HEK293 (cell line): ENCODE measurements around the gene COPS3.

ENCODE experiments used
- CTCF ChIA-PET: fragments of 350-600 bp; formaldehyde crosslinking; extraction: SDS; loops from one replicate; lab custom pipeline; 2021; ENCODE audit warnings: antibody characterized with exemption; lab: Yijun Ruan, JAX
- POLR2A ChIA-PET: fragments of 300-600 bp; formaldehyde crosslinking; extraction: SDS; loops from one replicate; lab custom pipeline; 2020; ENCODE audit warnings: antibody characterized with exemption, inconsistent platforms; lab: Yijun Ruan, JAX
- H3K27ac ChIP-seq: fragments of 200-500 bp; sonication (Bioruptor generic); 2 replicates; pipeline ENCODE4 v1.5.1; 2014; ENCODE audit warnings: low read depth, low read length, control low read depth, inconsistent platforms; ENCODE audit errors: extremely low read depth
- H3K36me3 ChIP-seq, 2 experiments: fragments of 200-500 bp in 1 of 2; sonication (Bioruptor generic) in 1 of 2; 1 replicate in 1 of 2; 2 replicates in 1 of 2; pipeline ENCODE4 v1.5.1; 2014 to 2017; ENCODE audit warnings: inconsistent platforms in 2 of 2, low read length in 2 of 2; ENCODE audit not compliant: control insufficient read depth in 2 of 2, insufficient read depth in 1 of 2
- H3K4me1 ChIP-seq: fragments of 200-500 bp; sonication (Bioruptor generic); 2 replicates; pipeline ENCODE4 v1.5.1; 2014; ENCODE audit warnings: mild to moderate bottlenecking, low read length, inconsistent platforms; ENCODE audit not compliant: control insufficient read depth, insufficient read depth
- H3K4me3 ChIP-seq: 2 replicates; pipeline ENCODE4 v1.5.1; 2011; ENCODE audit warnings: low read depth, mild to moderate bottlenecking, control low read depth, low read length, moderate library complexity
- H3K9me3 ChIP-seq: fragments of 200-500 bp; sonication (Bioruptor generic); 2 replicates; pipeline ENCODE4 v1.5.1; 2014; ENCODE audit warnings: low read depth, low read length, inconsistent platforms; ENCODE audit not compliant: control insufficient read depth, insufficient read depth
- GFI1B ChIP-seq: fragments of 450-650 bp; formaldehyde crosslinking; IDR thresholded peaks from 2 replicates; pipeline ENCODE4 v1.5.1; 2016; ENCODE audit warnings: missing biosample characterization, missing genetic modification characterization
- IKZF3 ChIP-seq: fragments of 450-650 bp; IDR thresholded peaks from 2 replicates; pipeline ENCODE4 v1.5.0; 2018; ENCODE audit warnings: missing biosample characterization, mild to moderate bottlenecking, missing genetic modification characterization, moderate library complexity
- MYNN ChIP-seq: fragments of 450-650 bp; formaldehyde crosslinking; IDR thresholded peaks from 2 replicates; pipeline ENCODE4 v1.5.1; 2016; ENCODE audit warnings: missing biosample characterization, missing genetic modification characterization, borderline replicate concordance
- MZF1 ChIP-seq: fragments of 450-650 bp; formaldehyde crosslinking; IDR thresholded peaks from 2 replicates; pipeline ENCODE4 v1.5.1; 2017; ENCODE audit warnings: missing biosample characterization, missing genetic modification characterization, borderline replicate concordance
- OVOL3 ChIP-seq: fragments of 450-650 bp; formaldehyde crosslinking; IDR thresholded peaks from 2 replicates; pipeline ENCODE4 v1.5.1; 2016; ENCODE audit warnings: missing biosample characterization, missing genetic modification characterization
- SP2 ChIP-seq: fragments of 450-650 bp; formaldehyde crosslinking; IDR thresholded peaks from 2 replicates; pipeline ENCODE4 v1.5.1; 2016; ENCODE audit warnings: missing biosample characterization, missing genetic modification characterization
- SP7 ChIP-seq: fragments of 450-650 bp; formaldehyde crosslinking; IDR thresholded peaks from 2 replicates; pipeline ENCODE4 v1.5.1; 2016; ENCODE audit warnings: missing biosample characterization, missing genetic modification characterization
- TCF7L2 ChIP-seq: IDR thresholded peaks from 2 replicates; pipeline ENCODE4 v1.6.1; 2011; ENCODE audit warnings: low read depth, mild to moderate bottlenecking, inconsistent platforms, low read length, moderate library complexity, borderline replicate concordance
- ZBTB21 ChIP-seq: fragments of 450-650 bp; formaldehyde crosslinking; IDR thresholded peaks from 2 replicates; pipeline ENCODE4 v1.5.1; 2017; ENCODE audit warnings: missing biosample characterization, missing genetic modification characterization
- ZNF112 ChIP-seq: fragments of 450-650 bp; formaldehyde crosslinking; IDR thresholded peaks from 2 replicates; pipeline ENCODE4 v1.5.0; 2017; ENCODE audit warnings: missing biosample characterization, missing genetic modification characterization
- ZNF169 ChIP-seq: fragments of 450-650 bp; formaldehyde crosslinking; IDR thresholded peaks from 2 replicates; pipeline ENCODE4 v1.5.1; 2016; ENCODE audit warnings: missing biosample characterization, missing genetic modification characterization
- ZNF221 ChIP-seq: fragments of 450-650 bp; formaldehyde crosslinking; IDR thresholded peaks from 2 replicates; pipeline ENCODE4 v1.5.1; 2017; ENCODE audit warnings: missing biosample characterization, missing genetic modification characterization, borderline replicate concordance
- ZNF23 ChIP-seq: fragments of 450-650 bp; formaldehyde crosslinking; IDR thresholded peaks from 2 replicates; pipeline ENCODE4 v1.5.1; 2016; ENCODE audit warnings: missing biosample characterization, missing genetic modification characterization, borderline replicate concordance
- ZNF26 ChIP-seq: fragments of 450-650 bp; formaldehyde crosslinking; IDR thresholded peaks from 2 replicates; pipeline ENCODE4 v1.5.1; 2016; ENCODE audit warnings: missing biosample characterization, missing genetic modification characterization
- ZNF391 ChIP-seq: fragments of 450-650 bp; formaldehyde crosslinking; IDR thresholded peaks from 2 replicates; pipeline ENCODE4 v1.5.1; 2016; ENCODE audit warnings: low read depth, missing biosample characterization, missing genetic modification characterization, borderline replicate concordance
- ZNF404 ChIP-seq: fragments of 450-650 bp; formaldehyde crosslinking; IDR thresholded peaks from 2 replicates; pipeline ENCODE4 v1.5.1; 2017; ENCODE audit warnings: missing biosample characterization, missing genetic modification characterization
- ZNF521 ChIP-seq: fragments of 450-650 bp; formaldehyde crosslinking; IDR thresholded peaks from 2 replicates; pipeline ENCODE4 v1.5.1; 2017; ENCODE audit warnings: missing biosample characterization, mild to moderate bottlenecking, missing genetic modification characterization
- ZNF571 ChIP-seq: fragments of 450-650 bp; formaldehyde crosslinking; IDR thresholded peaks from 2 replicates; pipeline ENCODE4 v1.5.0; 2017; ENCODE audit warnings: missing biosample characterization, missing genetic modification characterization
- ZNF664 ChIP-seq: fragments of 450-650 bp; formaldehyde crosslinking; IDR thresholded peaks from 2 replicates; pipeline ENCODE4 v1.5.1; 2016; ENCODE audit warnings: missing biosample characterization, missing genetic modification characterization
- ZNF677 ChIP-seq: fragments of 450-650 bp; IDR thresholded peaks from 2 replicates; pipeline ENCODE4 v1.5.0; 2018; ENCODE audit warnings: missing biosample characterization, mild to moderate bottlenecking, missing genetic modification characterization, moderate library complexity
- ZSCAN4 ChIP-seq: fragments of 450-650 bp; formaldehyde crosslinking; IDR thresholded peaks from 2 replicates; pipeline ENCODE4 v1.5.1; 2017; ENCODE audit warnings: missing biosample characterization, missing genetic modification characterization
- ZSCAN5A ChIP-seq: fragments of 450-650 bp; formaldehyde crosslinking; IDR thresholded peaks from 2 replicates; pipeline ENCODE4 v1.5.1; 2016; ENCODE audit warnings: missing biosample characterization, missing genetic modification characterization

COPS3 gene

GRCh38 chr17:17289701-17290100 lies 8.7 kb upstream of the COPS3 start:
- H3K4me1 ChIP-seq, result no peaks in the 10 kb centered on the region
- no peak overlapping the region for H3K4me3 ChIP-seq
- no peak overlapping the region for H3K27ac ChIP-seq
- no peaks in the 10 kb centered on the region for H3K9me3 ChIP-seq
- POLR2A ChIA-PET, result interaction anchor here (0.6 kb wide), 1 partner anchor 15 kb away, joined by 5 read pairs; no protein-coding TSS in a partner anchor
- TF ChIP-seq ZSCAN4 (tag by site-specific recombination) (no peak), ZNF391 (tag by site-specific recombination) (no peak), ZNF664 (tag by site-specific recombination) (no peak), ZSCAN5A (tag by site-specific recombination) (no peak), SP7 (tag by site-specific recombination) (no peak), ZNF112 (no peak), ZNF404 (tag by site-specific recombination) (no peak), ZNF23 (tag by site-specific recombination) (no peak), MZF1 (no peak), ZNF677 (tag by site-specific recombination) (no peak)
- CTCF ChIA-PET, result interaction anchor here (1.4 to 1.7 kb wide), 2 partner anchors 10 to 23 kb away, joined by 3 to 5 read pairs; no protein-coding TSS in a partner anchor
- no peaks in the 10 kb centered on the region for H3K36me3 ChIP-seq

GRCh38 chr17:17289086-17289485 lies 8.0 kb upstream of the COPS3 start:
- Histone ChIP-seq H3K4me3 (no peak overlapping the region), H3K27ac (no peak overlapping the region), H3K9me3 (no peaks in the 10 kb centered on the region), H3K4me1 (no peaks in the 10 kb centered on the region), H3K36me3 (no peaks in the 10 kb centered on the region)
- TF ChIP-seq ZNF221 (no peak), TCF7L2 (no peak), ZNF169 (tag by site-specific recombination) (no peak), ZNF26 (no peak), ZBTB21 (tag by site-specific recombination) (no peak), ZNF521 (tag by site-specific recombination) (no peak), OVOL3 (tag by site-specific recombination) (no peak), SP2 (tag by site-specific recombination) (no peak), ZNF571 (tag by site-specific recombination) (no peak), GFI1B (no peak), MYNN (tag by site-specific recombination) (no peak), IKZF3 (tag by site-specific recombination) (no peak)
- CTCF ChIA-PET, result interaction anchor here (1.4 to 1.7 kb wide), 2 partner anchors 11 to 24 kb away, joined by 3 to 5 read pairs; no protein-coding TSS in a partner anchor
- POLR2A ChIA-PET, result no interaction called here
